IPS-NIHi11 (cell line): ENCODE measurements around the gene CD58.
"Not testable (repeated sequence)": the region's sequence is repeated elsewhere in the genome, so short reads cannot be mapped to it uniquely, and the experiment has no call there.

Experiments used
- DNase-seq: peaks from one replicate; pipeline ENCODE4 v3.0.0; 2012; ENCODE audit warnings: mixed read lengths, low spot score

The CD58 gene

DNA sequence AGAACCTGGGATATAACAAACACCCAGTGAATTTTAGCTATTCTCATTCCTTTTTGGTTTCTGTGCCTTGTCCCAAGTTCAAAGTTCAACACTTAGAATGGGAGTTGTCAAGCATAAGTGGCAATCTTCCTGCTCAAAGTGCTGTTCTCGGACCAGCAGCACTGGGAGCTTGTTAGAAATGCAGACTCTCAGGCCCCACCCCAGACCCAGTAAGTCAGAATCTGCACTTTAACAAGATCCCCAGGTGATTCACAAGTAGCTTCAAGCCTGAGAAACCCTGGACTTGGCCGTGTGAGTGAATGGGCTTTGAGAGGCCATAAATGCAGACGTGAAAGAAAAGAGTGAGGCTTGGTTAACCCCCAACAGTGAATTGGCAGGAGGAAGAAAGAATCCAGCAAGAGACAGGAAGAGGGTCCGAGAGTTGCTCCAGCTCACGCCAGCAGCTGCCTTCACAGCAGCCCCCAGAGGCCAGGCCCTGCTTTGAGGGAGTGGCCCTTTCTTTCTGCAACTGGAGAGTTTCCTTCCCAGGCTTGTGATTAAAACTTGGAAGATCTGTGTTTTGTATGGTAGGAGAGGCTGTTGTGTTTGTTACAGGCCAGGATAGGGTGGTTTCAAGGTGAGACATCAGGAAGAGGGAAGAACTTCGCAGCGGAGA lies 21.3 kb upstream of the CD58 start:
- DNase-seq = not testable (repeated sequence)

DNA sequence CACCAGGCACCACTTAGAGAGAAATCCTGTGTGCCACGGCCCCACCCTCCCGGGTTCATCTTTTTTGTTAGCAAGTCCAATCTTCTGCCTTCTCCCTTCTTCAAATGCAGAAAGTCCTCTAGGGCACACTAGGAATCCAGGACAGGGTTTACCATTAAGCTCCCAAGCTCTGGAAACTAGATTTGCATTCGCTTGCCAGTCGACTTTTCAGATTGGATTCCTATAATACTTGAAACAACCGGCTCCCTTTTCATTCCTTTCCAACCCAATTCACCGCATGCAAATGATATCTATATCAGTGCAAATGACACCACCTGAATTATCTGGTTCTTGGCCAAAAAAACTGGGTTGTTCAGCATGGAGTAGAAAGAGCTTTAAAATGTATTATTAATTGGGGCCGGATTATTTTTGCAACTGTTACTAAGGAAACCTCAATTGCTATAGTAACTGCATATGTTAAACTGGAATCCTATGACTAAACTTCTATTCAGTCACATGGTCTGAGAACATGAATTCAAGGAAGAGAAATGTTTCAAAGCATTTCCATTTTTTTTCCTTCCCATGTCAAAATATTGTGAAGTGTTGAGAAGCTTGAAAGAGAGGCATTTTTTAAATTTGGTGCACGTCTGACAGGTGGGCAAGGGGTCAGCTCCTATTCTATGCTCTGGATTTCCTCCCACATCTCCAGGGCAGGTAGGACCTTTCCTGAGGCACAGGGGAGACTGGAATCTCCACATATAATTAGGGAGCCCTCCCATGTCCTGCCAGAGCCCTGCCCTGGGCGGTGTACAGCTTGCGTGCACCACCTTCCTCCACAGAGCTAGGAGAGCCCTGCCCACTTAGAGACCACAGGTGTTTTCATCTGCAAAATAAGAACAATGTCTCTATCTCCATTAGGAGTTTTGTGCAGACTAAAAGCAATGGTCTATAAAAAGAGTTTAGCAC lies 20.5 kb upstream of the CD58 start:
- DNase-seq = not testable (repeated sequence)

DNA sequence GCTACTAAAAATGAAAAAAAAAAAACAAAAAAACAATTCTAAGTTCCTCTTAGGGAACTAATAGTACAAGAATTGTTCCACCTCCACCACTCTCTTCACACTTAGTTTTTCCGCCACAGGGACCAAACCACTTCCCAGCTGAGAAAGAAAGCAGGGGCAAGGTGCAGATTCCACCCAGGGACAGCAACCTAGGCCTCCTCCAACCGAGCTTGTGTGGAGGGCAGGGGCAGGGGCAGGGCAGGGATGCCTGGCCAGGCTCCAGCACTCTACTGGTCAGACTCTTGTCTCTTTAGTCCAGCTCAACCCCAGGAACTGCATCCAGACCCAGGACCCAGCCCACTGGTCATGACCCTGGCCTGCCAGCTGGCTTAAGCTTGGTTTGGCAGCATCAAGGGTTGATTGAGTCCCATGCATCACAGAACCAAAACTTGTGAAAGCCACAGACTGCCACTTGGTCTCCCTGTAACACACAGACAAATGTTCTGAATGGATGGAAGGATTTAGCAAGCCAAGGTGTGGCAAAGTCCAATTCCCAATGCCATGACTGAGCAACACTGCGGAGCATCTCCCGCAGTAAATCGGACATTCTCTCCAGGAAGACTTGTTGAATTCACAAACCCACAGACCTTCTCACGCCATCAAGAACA lies 19.7 kb upstream of the CD58 start:
- DNase-seq = not testable (repeated sequence)

DNA sequence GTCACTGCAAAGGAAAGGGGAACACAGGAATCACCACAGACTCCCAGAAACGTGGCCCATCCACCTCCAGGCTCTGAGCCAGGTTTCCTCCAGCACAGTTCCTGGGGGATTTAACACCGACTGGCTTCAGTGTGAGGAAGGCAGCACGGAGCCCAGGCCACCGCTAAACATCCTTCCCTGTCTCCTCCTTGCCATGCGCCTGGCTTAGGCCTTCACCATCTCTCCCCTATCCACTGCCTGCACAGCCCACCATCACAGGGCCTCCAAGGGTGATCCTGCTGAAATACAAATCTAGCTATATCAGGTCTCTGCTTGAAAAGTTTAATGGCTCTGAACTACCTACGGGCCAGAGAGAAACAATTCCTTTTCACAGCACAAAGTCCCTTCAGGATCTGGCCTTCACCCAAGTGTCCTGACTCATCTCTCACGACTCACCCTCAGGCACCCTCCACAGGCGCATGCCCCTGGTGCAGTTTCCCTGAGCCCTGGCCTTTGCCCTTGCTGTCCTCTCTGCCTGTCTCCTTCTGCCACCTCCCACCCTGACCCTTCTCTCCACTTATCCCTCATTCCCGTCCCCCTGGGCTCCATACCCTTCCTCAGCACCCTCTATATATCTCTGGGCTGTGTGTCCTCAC lies 18.4 kb upstream of the CD58 start:
- not testable (repeated sequence) for DNase-seq

DNA sequence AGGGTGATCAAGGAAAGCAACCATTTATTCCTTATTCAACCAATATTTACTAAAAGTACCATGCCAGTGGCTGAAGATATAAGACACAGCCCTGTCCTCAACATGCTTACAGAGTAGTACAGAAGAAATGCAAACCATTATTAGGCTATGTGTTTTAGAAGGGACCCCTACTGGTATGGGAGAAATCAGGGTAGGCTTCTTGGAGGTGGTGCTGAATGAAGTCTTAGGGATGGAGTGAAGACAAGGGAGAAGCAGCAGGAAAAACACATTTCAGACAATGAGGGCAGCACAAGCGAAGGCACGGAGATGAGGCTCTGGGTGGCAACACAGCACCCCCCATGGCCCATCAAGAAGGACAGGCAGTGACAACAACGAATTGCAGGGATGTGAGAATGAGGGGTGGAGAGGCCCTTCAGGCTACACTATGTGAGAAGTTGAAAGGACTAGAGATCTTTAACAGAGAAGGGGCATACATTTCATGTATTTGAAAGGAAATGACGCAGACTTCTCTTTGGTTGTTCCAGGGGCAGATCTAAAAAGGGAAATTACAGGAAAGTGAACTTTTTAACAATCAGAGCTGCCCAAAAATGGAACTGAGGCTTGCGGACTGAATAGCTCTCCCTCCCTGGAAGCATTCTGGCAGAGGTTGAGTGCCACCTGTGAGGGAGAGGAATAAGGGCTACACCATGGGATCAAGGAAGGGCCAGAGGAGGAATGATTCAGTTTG lies 16.8 kb upstream of the CD58 start:
- no peak for DNase-seq

DNA sequence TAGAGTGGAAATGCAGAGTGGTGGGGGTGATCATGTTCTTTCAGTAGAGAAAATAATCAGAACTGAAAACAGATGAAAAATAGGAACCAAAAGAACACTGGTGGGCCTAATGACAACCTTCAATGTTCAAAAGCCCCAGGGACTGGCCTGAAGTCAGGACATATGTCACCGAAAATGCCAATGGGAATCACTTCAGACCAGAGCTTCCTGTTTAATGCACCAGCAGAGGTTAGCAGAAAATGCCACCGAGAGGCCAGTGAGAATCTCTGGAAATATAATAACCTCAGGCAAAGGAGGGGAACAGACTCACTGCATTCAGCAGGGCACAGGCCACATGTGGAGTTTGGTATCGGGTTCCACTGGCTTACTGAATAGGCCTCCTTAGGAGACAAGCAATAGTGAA lies 15.9 kb upstream of the CD58 start:
- peak; percentile 38 for DNase-seq

DNA sequence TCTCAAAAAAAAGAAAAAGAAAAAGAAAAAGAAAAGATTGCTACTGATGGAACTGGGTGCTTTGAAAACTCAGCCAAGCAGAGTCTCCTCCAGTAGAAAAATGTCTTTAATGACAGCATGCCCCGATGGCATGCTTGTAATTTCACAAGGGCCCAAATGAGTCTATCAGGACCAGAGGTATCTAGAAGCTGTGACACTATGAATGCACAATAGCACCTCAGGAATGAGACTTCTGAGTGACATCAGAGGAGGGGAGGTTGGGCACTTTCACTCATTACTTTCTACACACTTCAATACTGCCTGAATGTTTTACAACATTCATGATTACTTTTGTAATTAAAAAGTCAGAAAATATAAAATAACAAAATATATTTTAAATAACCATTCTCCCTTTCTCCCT lies 15.1 kb upstream of the CD58 start:
- no peak for DNase-seq

DNA sequence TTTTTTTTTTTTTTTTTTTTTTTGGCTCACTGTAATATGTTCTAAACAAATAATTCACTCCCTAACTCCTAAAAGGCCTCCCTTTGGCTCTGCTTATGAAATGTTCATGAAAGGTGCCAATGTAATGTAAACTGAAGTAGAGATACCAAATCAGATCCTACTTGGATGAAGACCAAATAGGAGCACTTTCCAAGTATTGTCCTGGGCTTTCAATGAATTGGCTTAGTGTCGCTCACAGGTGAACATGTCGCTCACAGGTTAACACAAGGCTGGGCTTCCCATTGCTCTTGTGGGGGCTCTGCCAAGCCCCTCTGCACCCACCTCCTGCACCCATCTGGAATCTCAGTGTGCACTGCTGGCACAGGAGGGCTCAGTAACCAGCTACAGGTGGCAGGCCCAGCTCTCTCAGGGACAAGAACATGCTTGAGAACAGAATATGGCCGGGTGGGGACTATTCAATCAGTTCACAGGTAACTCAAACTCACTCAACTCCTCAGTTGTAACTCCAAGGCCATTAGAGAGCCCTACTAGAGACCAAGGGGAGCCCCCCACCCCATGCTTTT lies 10.6 kb upstream of the CD58 start:
- DNase-seq = no peak

DNA sequence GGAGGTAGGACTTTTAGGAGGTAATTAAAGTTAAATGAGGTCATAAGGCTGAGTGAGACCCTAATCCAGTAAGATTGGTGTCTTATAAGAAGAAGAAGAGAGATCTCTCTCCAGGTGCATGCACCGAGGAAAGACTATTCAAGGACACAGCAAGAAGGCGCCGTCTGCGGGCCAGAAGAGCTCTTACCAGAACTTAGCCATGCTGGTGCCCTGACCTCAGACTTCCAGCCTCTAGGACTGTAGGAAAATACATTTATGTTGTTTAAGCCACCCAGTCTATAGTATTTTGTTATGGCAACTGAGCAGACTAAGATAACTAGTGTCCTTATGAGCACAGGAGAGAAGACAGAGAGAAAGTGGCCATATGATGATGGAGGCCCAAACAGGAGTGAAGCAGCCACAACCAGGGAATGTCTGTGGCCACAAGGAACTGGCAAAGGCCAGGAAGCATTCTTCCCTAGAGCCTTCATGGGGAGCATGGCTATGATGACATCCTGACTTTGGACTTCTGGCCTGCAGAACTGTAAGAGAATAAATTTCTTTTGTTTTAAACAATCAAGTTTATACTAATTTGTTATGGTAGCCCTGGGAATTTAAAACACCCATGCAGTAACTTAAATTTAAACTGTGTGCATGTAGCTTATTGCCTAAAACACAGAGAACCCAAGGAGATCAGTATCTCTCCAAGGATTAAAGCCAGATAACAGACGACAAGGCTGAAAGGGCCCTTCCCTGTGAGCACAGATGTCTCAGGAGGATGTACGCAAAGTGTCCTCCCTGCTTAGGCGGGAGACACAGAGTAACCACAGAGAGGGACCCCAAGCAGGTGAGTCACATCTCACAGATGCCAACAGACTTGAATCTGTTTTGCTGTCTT lies 9.9 kb upstream of the CD58 start:
- no peak for DNase-seq

DNA sequence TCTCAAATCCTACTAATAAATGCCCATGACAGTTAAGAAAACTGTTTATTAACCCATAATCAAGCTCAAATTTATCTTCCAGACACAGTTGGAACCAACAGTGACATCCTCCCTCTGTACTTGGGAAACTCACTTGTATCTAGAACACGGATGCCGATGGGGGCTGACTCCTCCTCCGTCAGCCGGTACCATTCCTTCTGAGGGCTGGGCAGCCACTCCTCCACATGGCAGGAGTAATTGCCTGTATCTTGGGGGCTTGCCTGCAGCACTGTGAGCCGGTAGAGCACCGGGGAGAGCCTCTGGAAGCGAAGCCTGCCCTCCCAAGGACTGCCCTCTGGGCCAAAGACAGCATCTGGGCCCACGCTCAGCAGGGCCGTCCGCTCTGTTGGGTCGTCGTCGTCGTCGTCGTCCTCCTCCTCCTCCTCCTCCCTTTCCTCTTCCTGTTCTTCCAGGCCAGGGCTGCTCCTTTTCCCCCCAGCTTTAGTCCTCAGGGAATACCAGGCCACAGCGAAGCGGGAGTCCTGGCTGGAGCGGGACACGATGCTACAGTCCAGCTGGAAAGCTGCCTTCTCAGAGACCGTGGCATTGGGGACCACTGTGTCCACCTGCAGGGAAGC lies 8.5 kb upstream of the CD58 start:
- DNase-seq = no peak

DNA sequence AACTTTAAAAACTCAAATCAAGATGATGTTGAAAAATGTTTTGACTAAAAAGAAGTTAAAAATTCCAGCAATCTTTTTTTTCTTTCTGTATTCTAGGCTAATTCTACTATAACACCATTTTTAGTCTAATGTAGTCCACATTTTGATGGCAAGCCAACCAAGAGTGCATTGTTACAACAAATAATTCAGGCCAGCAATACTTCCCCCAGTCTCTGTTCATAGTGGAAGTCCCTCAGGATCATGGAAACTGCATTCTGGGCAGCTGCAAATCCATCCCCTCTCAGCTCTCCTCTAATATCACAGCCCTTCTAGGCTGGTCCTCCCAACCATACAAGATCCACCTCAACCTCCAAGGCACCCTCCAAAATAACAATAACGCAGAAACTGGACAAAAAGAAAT lies 7.8 kb upstream of the CD58 start:
- DNase-seq = no peak

DNA sequence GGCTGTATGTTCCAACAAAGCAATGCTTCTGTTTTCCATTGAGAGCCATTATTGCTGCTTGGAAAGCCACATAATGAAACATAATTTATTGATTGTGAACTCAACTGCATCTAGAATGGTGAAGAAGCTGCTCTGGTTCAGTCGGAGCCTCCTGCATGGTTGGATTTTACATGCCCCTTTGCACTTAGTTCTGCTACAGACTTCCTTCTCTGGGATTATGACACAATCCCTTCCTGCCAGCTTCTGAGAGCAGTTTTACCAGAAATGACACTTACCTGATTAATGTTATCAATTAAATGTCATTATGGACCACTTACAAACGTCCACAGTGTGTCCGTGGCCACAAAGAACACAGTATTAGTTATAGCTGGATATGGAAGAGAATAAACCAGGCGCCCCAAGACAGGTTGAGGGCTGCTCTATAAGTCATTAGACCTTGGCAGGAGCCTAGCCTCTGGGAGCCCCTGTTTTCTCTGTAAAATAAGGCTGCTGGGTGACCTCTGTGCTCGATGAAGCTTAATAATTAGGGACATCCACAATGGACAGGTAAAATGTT lies 7.0 kb upstream of the CD58 start:
- no peak for DNase-seq

DNA sequence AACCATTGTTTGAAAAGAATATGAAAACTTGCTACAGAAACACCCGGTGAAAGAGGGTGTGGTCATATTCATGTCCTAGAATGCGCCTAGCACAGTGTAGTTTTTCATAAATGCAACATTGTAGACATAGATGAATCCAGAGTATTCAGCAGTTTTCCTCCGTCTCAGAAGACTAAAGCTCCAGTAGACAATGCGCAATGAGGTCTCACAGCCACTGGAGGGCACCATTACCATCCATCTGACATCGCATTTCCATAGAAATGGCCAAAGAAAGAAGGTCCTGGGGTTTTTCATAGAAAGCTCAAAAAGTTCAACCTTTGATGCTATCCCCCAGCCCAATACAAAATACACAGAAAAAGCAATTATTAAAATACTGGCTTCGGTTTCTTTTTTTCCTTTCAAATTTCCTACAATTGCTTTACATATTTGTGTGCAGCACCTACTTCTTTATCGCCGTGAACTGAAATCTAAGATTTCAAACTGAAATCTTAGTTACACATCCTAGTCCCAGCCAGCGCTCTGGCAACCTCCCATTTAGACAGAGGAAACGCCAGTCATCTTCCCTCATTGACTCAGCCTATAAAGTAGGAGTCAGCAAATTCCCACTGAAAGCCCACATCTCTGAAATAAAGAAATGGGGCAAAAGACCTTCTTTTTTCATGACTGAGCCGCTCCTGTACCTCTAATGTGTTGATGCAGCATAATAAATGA lies 3.9 kb upstream of the CD58 start:
- DNase-seq = peak; percentile 80

DNA sequence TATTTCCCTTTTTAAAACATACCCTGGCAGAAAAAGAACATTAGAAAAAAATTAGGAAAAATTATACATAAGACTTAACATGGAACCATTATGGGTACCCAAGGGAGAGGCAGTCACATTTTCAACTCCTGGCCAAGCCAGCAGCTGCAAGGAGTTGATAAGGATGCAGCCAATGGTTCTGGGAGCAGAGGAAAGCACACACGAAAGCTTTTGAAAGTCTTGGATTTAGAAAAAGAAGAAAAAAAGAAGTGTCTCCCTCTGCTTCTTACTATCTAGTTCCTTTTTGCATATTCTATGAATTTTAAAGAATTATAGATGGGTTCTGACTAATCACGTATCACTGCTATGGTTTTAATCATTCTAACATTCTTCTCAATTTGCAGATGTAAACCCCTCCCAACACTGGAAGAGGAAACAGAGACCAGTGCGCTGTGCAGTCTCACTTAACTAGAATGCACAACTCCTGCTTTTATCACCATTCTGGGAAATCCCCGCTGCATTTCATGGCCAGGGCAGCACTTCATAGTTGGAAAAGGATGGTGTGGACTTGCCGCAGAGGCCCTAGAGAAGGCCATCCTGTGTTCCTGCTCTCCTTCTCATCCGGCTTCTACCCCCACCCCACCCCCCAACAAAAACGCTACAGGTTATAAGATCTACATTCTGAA lies 2.7 kb upstream of the CD58 start:
- no peak for DNase-seq

DNA sequence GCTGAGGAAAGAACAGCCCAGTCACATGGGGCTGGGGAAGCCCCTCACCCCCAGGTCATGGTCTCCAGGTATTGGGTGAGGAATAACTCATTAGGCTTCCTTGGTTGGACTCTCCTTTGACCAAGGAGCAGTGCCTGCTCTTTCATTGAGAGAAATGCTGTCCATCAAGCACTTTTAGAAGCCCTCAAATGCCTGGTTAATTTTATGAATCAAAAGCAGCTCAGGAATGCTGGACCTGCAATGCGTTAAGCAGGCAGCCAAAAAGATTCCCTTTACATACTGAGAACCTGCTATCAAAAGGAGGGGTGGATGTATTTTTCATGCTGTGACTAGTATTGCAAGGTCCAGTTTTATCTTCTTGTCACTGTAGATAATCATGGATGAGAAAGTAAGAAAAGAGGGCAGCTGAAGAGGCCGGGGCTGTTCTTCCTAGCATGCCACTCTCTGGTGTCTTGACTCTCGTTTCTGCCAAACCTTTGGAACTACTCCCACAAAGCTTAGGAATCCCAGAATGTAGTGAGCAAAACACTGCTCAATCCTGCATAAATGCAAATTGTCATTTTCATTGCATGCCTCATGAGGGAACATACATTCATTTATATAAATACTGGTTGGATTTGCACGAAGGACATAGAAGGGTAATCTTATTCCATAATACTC lies 2.1 kb upstream of the CD58 start:
- DNase-seq = no peak

DNA sequence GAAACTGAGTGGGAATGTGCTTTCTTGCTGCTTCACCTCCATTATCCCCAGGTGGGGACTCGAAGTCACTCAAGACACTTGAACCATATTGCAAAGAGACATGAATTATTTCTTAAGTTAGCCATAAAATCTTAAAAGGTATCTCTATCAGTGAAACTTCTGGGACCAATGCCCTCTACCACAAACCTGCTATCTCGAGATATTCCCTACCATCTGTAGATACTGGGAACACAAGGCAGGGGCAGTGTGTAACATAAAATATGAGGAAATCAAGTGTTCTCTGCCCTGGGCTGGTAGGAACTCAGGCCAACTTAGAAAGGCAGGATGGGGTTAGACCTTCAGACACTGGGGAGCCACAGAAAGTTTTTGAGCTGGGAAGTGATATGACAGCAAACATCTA lies 1.3 kb upstream of the CD58 start:
- DNase-seq = no peak

DNA sequence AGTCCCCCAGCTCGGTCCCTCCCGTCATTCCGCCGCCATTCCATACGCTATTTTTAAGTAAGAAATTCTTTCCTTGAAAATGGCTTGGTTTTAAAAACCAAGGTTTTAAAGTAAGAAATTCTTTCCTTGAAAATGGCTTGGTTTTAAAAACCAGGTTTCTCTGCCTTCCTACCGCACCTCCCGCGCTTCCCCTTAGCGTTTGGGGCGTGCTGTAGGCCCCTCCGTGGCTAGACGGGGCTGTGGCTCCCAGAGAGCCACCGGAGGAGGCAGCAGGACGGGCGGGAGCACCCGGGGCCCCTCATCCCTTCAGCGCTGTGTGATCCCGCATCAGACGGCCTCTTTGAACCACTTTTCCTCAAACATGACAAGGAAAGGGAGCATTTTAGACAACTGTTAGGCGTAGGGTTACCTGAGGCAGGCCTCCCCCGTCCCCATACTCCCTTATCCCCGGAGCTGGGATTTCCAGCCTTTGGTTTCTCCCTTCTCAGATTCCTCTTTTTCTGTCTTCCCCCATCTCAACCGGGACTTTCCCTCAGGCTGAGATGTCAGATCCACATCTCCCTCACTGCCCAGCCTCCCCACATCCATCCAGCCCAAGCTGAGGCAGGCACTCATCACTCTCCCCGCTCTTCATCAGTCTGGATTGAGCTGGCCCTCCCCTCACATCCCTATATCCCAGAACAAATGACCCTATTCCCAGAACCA lies 541 bp upstream of the CD58 start:
- DNase-seq = no peak
